HEK293T (cell line): Measurements from ENCODE around the gene ZBTB46.
"Not testable (repeated sequence)": the region's sequence is repeated elsewhere in the genome, so short reads cannot be mapped to it uniquely, and the experiment has no call there.

Experiments used
- CTCF ChIA-PET: fragments of 350-600 bp; formaldehyde crosslinking; extraction: SDS; loops from one replicate; lab custom pipeline; 2021; ENCODE audit warnings: antibody characterized with exemption, inconsistent platforms; lab: Yijun Ruan, JAX
- POLR2A ChIA-PET: fragments of 350-600 bp; formaldehyde crosslinking; extraction: SDS; loops from one replicate; lab custom pipeline; 2020; ENCODE audit warnings: antibody characterized with exemption, inconsistent platforms; lab: Yijun Ruan, JAX
- DNase-seq: peaks from one replicate; pipeline ENCODE4 v3.0.0; 2012; ENCODE audit warnings: mixed read lengths; ENCODE audit errors: extremely low spot score
- ARNT ChIP-seq: fragments of 450-650 bp; IDR thresholded peaks from 2 replicates; pipeline ENCODE4 v1.6.1; 2017; ENCODE audit warnings: mild to moderate bottlenecking
- BHLHE40 ChIP-seq: fragments of 450-650 bp; IDR thresholded peaks from 2 replicates; pipeline ENCODE4 v1.6.1; 2016; ENCODE audit warnings: mild to moderate bottlenecking, moderate library complexity, borderline replicate concordance
- CTBP1 ChIP-seq: fragments of 450-650 bp; IDR thresholded peaks from 2 replicates; pipeline ENCODE4 v1.6.1; 2016; ENCODE audit warnings: borderline replicate concordance
- ELF4 ChIP-seq: fragments of 450-650 bp; IDR thresholded peaks from 2 replicates; pipeline ENCODE4 v1.6.1; 2017; ENCODE audit warnings: antibody characterized with exemption
- FOXA1 ChIP-seq: fragments of 450-650 bp; IDR thresholded peaks from 2 replicates; pipeline ENCODE4 v1.6.1; 2016; ENCODE audit warnings: mild to moderate bottlenecking
- FOXK2 ChIP-seq: fragments of 450-650 bp; IDR thresholded peaks from 2 replicates; pipeline ENCODE4 v1.6.1; 2016; ENCODE audit warnings: mild to moderate bottlenecking
- FOXM1 ChIP-seq: fragments of 450-650 bp; IDR thresholded peaks from 2 replicates; pipeline ENCODE4 v1.6.1; 2017; ENCODE audit warnings: mild to moderate bottlenecking, borderline replicate concordance
- HDGF ChIP-seq: fragments of 450-650 bp; IDR thresholded peaks from 2 replicates; pipeline ENCODE4 v1.6.1; 2017; ENCODE audit warnings: antibody characterized with exemption, borderline replicate concordance
- L3MBTL2 ChIP-seq: fragments of 450-650 bp; conservative IDR thresholded peaks from 2 replicates; pipeline ENCODE4 v1.6.1; 2016; ENCODE audit warnings: mild to moderate bottlenecking
- LEF1 ChIP-seq: fragments of 450-650 bp; IDR thresholded peaks from 2 replicates; pipeline ENCODE4 v1.6.1; 2017; ENCODE audit warnings: mild to moderate bottlenecking, borderline replicate concordance
- NFRKB ChIP-seq: fragments of 450-650 bp; IDR thresholded peaks from 2 replicates; pipeline ENCODE4 v1.6.1; 2016; ENCODE audit warnings: mild to moderate bottlenecking, moderate library complexity
- PKNOX1 ChIP-seq: fragments of 450-650 bp; IDR thresholded peaks from 2 replicates; pipeline ENCODE4 v1.6.1; 2016
- SP1 ChIP-seq: fragments of 450-650 bp; IDR thresholded peaks from 2 replicates; pipeline ENCODE4 v1.6.1; 2017
- SUZ12 ChIP-seq: fragments of 450-650 bp; IDR thresholded peaks from 2 replicates; pipeline ENCODE4 v1.6.1; 2016; ENCODE audit warnings: mild to moderate bottlenecking
- TARDBP ChIP-seq: fragments of 450-650 bp; IDR thresholded peaks from 2 replicates; pipeline ENCODE4 v1.6.1; 2016
- ZNF384 ChIP-seq: fragments of 450-650 bp; IDR thresholded peaks from 2 replicates; pipeline ENCODE4 v1.6.1; 2016

The ZBTB46 gene

DNA sequence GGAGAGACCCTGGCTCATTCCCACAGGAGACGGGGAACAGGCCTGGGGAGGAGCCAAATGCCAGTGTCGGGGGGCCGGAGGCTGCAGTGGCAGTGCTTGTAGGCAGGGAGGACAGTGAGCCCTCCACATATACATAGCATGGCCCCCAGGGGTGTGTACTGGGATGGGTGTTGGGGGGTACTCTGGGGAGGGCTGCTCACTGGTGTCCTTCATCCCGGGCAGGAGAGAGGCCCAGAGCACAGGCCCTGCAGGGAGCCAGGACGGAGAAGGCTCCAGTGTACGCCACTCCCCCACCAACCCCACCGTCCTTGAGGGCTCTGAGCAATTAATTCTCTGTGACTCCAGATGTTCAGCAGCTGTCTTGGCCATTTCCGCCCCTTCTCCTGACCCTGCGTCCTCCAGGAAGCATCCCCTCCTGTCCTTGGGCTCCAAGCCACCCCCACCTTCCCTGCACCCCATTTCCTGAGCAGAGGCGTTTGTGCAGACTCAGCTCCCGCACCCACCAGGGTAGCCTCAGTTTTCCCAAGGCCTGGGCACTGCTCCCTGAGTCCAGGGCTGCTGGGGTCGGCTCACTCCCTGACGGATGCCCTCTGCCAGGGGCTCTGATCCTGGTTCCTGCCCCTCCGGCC, 26.8 kb upstream of the ZBTB46 start:
- no peak for DNase-seq
- CTCF ChIA-PET = no interaction called here

GRCh38 chr20:63856098-63856511, 25.0 kb upstream of the ZBTB46 start:
- ChIA-PET CTCF (interaction anchor here (0.6 kb wide), 1 partner anchor 74 kb away, joined by 3 read pairs; no protein-coding TSS in a partner anchor), POLR2A (interaction anchor here (1.2 kb wide), 1 partner anchor 9 kb away, joined by 6 read pairs; the partner anchor contains the start of gene TPD52L2)
- DNase-seq = no peak
- TF ChIP-seq TARDBP (no peak), ARNT (no peak), ZNF384 (no peak), ELF4 (no peak), LEF1 (no peak), HDGF (no peak), FOXK2 (no peak)

More for the DNA sequence above, 26.8 kb upstream of the ZBTB46 start:
- POLR2A ChIA-PET = no interaction called here
- no peak for TF ChIP-seq CTBP1
- no peak for TF ChIP-seq PKNOX1
- no peak for TF ChIP-seq FOXA1
- TF ChIP-seq HDGF = no peak
- no peak for TF ChIP-seq TARDBP
- no peak for TF ChIP-seq BHLHE40
- no peak for TF ChIP-seq FOXM1
- TF ChIP-seq L3MBTL2 = no peak
- TF ChIP-seq ZNF384 = no peak

DNA sequence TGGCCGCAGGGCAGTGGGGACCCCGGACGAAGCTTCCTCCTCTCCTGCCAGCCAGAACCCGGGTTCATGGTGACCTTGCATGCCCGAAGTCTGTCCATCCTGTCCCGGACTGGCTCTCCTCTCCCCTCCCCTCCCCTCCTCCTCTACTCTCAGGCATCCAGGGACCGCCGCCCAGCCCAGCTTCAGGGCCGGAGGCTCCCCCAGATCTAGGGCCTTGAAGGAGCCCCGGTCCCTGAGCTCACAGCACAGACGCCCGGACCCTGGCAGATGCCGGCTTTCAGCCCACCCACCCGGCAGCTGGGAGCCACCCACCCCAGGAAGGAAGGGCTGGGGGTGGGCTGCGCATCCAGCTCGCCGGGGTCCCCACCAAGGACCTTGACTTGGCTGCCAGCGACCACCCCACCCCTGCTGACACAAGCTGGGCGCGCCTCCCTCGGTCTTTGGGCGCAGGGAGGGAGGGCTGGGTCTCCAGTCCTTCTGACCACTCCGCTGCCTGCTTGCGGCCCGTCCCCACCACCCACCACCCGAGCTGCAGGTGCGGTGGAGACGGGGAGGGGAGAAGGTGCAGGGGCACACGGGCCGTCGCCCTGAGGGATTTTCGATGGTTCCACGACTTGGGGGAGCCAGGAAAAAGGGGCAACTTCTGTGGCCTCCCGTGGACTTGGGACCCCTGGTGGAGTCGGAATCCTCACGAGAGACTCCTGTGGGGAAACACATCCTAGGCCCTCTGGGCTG, 24.5 kb upstream of the ZBTB46 start:
- TF ChIP-seq SP1 (no peak), ARNT (no peak), ELF4 (no peak), CTBP1 (no peak), FOXA1 (no peak), FOXM1 (no peak), FOXK2 (no peak), BHLHE40 (no peak), HDGF (no peak), SUZ12 (no peak), TARDBP (no peak), LEF1 (no peak), PKNOX1 (no peak), NFRKB (no peak), L3MBTL2 (no peak), ZNF384 (no peak)
- no peak for DNase-seq
- ChIA-PET POLR2A (interaction anchor here (0.9 to 1.2 kb wide), 2 partner anchors 9 kb away, joined by 6 to 9 read pairs; partner anchors contain the start of gene TPD52L2), CTCF (interaction anchor here (0.6 kb wide), 1 partner anchor 73 kb away, joined by 3 read pairs; no protein-coding TSS in a partner anchor)

DNA sequence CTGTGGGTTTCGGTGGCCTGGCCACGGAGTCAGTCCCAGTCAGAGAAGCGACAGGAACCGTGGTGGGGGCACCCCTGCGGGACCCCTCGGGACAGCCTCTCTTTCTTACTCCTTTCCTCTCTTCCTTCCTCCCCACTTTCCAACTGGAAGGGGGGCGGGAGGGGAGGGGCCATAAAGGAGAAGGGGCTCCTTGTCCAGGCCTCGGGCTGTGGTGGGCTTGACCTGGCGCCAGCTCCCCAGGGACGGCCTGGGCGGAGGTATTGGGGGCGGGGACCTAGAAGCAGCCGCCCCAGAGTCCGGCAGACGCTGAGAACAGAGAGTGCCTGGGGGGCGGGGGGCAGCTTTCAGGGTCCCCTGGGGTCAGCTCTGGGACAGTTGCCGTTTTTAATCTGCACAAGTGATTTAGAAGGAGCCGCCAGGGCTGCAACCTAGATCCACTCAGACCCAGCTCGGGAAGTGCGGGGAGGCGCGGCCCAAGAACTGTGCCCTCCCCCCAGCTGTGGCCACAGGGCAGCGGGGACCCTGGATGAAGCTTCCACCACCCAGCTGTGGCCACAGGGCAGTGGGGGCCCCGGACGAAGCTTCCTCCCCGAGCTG, 23.8 kb upstream of the ZBTB46 start:
- ChIA-PET CTCF (no interaction called here), POLR2A (interaction anchor here (0.9 kb wide), 1 partner anchor 10 kb away, joined by 9 read pairs; the partner anchor contains the start of gene TPD52L2)
- no peak for DNase-seq
- TF ChIP-seq NFRKB (no peak), CTBP1 (no peak), SP1 (no peak), LEF1 (no peak), PKNOX1 (no peak), HDGF (no peak), BHLHE40 (no peak), ARNT (no peak), FOXA1 (no peak), L3MBTL2 (no peak), ELF4 (no peak)

DNA sequence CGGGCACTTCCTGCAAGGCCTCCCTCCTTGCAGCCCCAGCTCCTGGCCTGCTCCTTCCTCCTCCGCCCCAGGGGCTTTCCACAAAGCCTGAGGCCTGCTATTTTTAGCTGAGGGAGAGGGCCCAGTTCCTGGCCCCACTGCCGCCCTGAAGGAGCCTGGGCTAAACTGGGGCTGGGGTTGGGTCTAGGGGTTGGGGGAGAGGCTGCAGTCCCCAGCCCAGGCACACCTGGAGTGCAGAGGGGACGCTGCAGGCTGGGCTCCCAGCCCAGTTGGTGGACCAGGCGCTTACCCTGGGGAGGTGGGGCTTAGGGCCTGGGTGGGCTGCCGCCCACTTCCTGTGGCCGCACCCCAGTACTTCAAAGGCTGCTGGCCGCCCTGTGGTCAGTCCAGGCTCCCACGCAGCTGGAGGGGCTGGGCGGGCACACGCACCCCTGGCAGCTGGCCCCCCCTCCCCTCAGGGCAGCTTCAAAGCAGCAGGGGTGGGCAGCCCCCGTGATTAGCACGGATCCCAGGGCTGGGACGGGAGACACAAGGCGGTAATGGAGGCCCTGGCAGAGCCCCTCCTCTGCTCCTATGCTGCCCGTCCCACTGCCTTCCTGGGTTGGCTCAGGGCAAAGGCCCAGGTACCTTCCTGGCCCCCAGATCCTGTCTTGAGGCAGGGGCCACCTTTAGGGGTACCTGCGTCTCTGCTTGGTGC, 23.2 kb upstream of the ZBTB46 start:
- CTCF ChIA-PET = no interaction called here

GRCh38 chr20:63853733-63854068, 22.6 kb upstream of the ZBTB46 start:
- DNase-seq, POLR2A ChIA-PET: not testable (repeated sequence)
- CTCF ChIA-PET = interaction anchor here (0.6 to 0.7 kb wide), 2 partner anchors 13 to 89 kb away, joined by 5 to 8 read pairs; no protein-coding TSS in a partner anchor

More for the DNA sequence above, 23.2 kb upstream of the ZBTB46 start:
- POLR2A ChIA-PET = no interaction called here
- TF ChIP-seq ELF4 (no peak), ARNT (no peak), SUZ12 (no peak), SP1 (no peak), BHLHE40 (no peak), HDGF (no peak), CTBP1 (no peak), FOXM1 (no peak), PKNOX1 (no peak), L3MBTL2 (no peak), FOXA1 (no peak), ZNF384 (no peak), NFRKB (no peak), LEF1 (no peak), TARDBP (no peak), FOXK2 (no peak)
- no peak for DNase-seq

DNA sequence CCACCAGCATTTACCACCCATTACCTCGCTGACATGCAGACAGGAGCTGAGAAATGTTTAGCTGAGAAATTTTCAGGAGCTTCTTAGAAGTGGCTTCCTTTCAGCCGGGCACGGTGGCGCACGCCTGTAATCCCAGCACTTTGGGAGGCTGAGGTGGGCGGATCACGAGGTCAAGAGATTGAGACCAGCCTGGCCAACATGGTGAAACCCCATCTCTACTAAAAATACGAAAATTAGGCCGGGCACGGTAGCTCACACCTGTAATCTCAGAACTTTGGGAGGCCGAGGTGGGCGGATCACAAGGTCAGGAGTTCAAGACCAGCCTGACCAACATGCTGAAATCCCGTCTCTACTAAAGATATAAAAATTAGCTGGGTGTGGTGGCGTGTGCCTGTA, 20.5 kb upstream of the ZBTB46 start:
- DNase-seq, CTCF ChIA-PET: not testable (repeated sequence)
- POLR2A ChIA-PET = interaction anchor here (1.2 kb wide), 1 partner anchor 14 kb away, joined by 3 read pairs; the partner anchor contains the start of gene TPD52L2
